ENCODE data around the gene SEPTIN12.

DNA sequence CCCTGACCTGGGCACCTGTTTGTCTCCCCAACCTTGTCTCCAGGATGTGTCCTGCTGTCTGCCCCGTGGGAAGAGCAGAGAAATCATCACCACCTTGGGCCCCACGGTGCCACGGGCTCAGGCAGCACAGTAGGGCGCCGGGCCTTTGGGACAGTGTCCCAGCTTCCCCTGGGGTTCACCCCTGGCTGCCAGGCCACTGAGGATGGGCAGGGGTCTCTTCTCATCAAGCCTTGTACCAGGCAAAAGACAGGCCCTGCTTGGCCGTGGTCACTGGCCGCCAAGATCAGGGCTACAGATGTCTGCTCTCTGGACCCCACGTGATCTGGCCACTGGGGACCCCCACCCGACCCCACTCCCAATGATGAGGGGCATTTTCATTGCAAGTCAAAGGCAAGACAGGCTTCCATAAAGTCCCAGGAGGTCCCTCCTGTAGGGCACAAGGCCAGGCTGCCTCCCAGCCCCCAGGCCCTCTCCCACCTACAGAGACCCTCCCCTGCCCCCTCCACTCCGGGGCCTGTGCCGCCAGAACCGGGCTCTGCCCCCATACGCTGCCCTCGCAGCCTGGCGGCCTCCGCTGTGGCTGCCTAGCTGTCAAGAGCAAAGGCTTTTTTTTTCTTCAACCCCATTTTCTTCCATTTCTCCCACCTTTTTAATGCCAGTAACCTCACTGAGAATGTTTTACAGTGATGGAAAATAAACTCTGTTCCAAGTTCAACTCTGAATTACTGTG lies 39.3 kb downstream of the SEPTIN12 start:
- TF ChIP-seq CHD1 (IDR thresholded peaks at IDR 0.05; ENCODE audit: low read depth, low read length) (no peak), CTCF (IDR thresholded peaks at IDR 0.05 in 2 of 3, conservative IDR thresholded peaks at IDR 0.05 in 1 of 3; ENCODE audit: control insufficient read depth in 2 of 3, extremely low read depth in 1 of 3, insufficient read depth in 1 of 3, low read depth in 3 of 3, low read length in 3 of 3) (no peak), JUND (IDR thresholded peaks at IDR 0.05; ENCODE audit: low read depth, low read length) (no peak), BHLHE40 (IDR thresholded peaks at IDR 0.05; ENCODE audit: borderline replicate concordance in 1 of 2, low read depth in 2 of 2, low read length in 1 of 2) (no peak), POLR2AphosphoS5 (IDR thresholded peaks at IDR 0.05; ENCODE audit: low read length) (no peak)
